K562 (cell line): ENCODE data around the gene B3GALT4. TPM values are rescaled to one million over a fixed set of nuclear protein-coding genes. Genes with fewer than 3 reads are reported as not detected.
A peak's percentile ranks its signal among the peaks of the same experiment; 100 is the strongest.

Experiments used
- CHD2 ChIP-seq: IDR thresholded peaks from 2 replicates; pipeline ENCODE4 v1.6.1; 2011; ENCODE audit warnings: low read depth, low read length
- FOXK2 ChIP-seq, 2 experiments: fragments of 450-650 bp; IDR thresholded peaks in 1 of 2; conservative IDR thresholded peaks in 1 of 2; 2 replicates each; pipeline ENCODE4 v1.6.1; 2016; ENCODE audit warnings: low read depth in 2 of 2, mild to moderate bottlenecking in 1 of 2
- HDAC2 ChIP-seq: fragments of 450-650 bp; IDR thresholded peaks from 2 replicates; pipeline ENCODE4 v1.6.1; 2016; ENCODE audit warnings: mild to moderate bottlenecking
- HNRNPL ChIP-seq: fragments of 200-400 bp; formaldehyde crosslinking; IDR thresholded peaks from 2 replicates; pipeline ENCODE4 v1.6.1; 2017; ENCODE audit warnings: low read depth, mild to moderate bottlenecking, low read length
- HNRNPUL1 ChIP-seq: fragments of 200-400 bp; formaldehyde crosslinking; IDR thresholded peaks from 2 replicates; pipeline ENCODE4 v1.6.1; 2017; ENCODE audit warnings: low read length
- MAFF ChIP-seq: IDR thresholded peaks from 2 replicates; pipeline ENCODE4 v1.6.1; 2012; ENCODE audit warnings: low read length, improper control_type of control experiment
- MCM3 ChIP-seq: fragments of 450-650 bp; IDR thresholded peaks from 2 replicates; pipeline ENCODE4 v1.6.1; 2016
- MEIS2 ChIP-seq: fragments of 450-650 bp; IDR thresholded peaks from 2 replicates; pipeline ENCODE4 v1.6.1; 2014; ENCODE audit warnings: mild to moderate bottlenecking; ENCODE audit not compliant: partially characterized antibody
- MTA2 ChIP-seq: fragments of 450-650 bp; IDR thresholded peaks from 2 replicates; pipeline ENCODE4 v1.6.1; 2016; ENCODE audit warnings: low read depth
- NCOA2 ChIP-seq, 2 experiments: fragments of 450-650 bp; IDR thresholded peaks; 2 replicates each; pipeline ENCODE4 v1.6.1; 2018; ENCODE audit warnings: mild to moderate bottlenecking in 2 of 2, moderate library complexity in 1 of 2; ENCODE audit not compliant: partially characterized antibody in 2 of 2
- PML ChIP-seq: IDR thresholded peaks from 2 replicates; pipeline ENCODE4 v1.6.1; 2012; ENCODE audit warnings: low read length, inconsistent platforms
- SAFB2 ChIP-seq: fragments of 200-400 bp; formaldehyde crosslinking; IDR thresholded peaks from 2 replicates; pipeline ENCODE4 v1.6.1; 2018; ENCODE audit warnings: borderline replicate concordance, low read length, low read depth, moderate library complexity; ENCODE audit not compliant: severe bottlenecking
- SPI1 ChIP-seq: IDR thresholded peaks from 2 replicates; pipeline ENCODE4 v1.6.1; 2011; ENCODE audit warnings: low read depth, low read length, control low read depth, borderline replicate concordance
- SRSF3 ChIP-seq: fragments of 200-400 bp; formaldehyde crosslinking; IDR thresholded peaks from 2 replicates; pipeline ENCODE4 v1.6.1; 2016; ENCODE audit warnings: mild to moderate bottlenecking, low read length, moderate library complexity; ENCODE audit not compliant: insufficient read depth
- ZMIZ1 ChIP-seq, 2 experiments: fragments of 150-350 bp in 1 of 2; IDR thresholded peaks; 2 replicates each; pipeline ENCODE4 v1.6.1; 2012 to 2016; ENCODE audit warnings: low read depth in 2 of 2, low read length in 2 of 2, mild to moderate bottlenecking in 1 of 2, moderate library complexity in 1 of 2
- ZNF121 ChIP-seq: sonication (generic); formaldehyde crosslinking; conservative IDR thresholded peaks from 2 replicates; pipeline ENCODE4 v1.8.0; 2022; ENCODE audit warnings: missing genetic modification reagents
- ZNF165 ChIP-seq: fragments of 250-450 bp; sonication (Bioruptor Pico); IDR thresholded peaks from 2 replicates; pipeline ENCODE4 v1.4.0; 2020; ENCODE audit warnings: borderline replicate concordance
- ZNF280B ChIP-seq: fragments of 250-450 bp; sonication (Bioruptor Pico); IDR thresholded peaks from 2 replicates; pipeline ENCODE4 v1.5.1; 2021; ENCODE audit warnings: mild to moderate bottlenecking
- ZNF3 ChIP-seq: fragments of 250-450 bp; sonication (Bioruptor Pico); IDR thresholded peaks from 2 replicates; pipeline ENCODE4 v1.5.0; 2021; ENCODE audit warnings: mild to moderate bottlenecking, moderate library complexity
- ZNF551 ChIP-seq: fragments of 250-450 bp; sonication (Bioruptor Pico); IDR thresholded peaks from 2 replicates; pipeline ENCODE4 v1.5.0; 2021; ENCODE audit warnings: mild to moderate bottlenecking, moderate library complexity
- ZNF668 ChIP-seq: fragments of 250-450 bp; sonication (Bioruptor Pico); IDR thresholded peaks from 2 replicates; pipeline ENCODE4 v1.8.0; 2022; ENCODE audit warnings: mild to moderate bottlenecking, inconsistent platforms
- polyA plus RNA-seq, 8 experiments: library from polyadenylated mRNA; depleted of rRNA in 4 of 8; stranded (reverse) in 5 of 8; unstranded in 3 of 8; fragments of >200 nt; fragmentation: Nextera tagmentation in 2 of 8; fragmentation: Illumina TruSeq in 1 of 8; extraction: Ambion mirVana in 2 of 8; extraction: Trizol in 1 of 8; gene quantifications; 2 replicates each; pipeline versions ENCODE4 v1.2.1 to v1.2.3, GENCODE V29; 2011 to 2014; ENCODE audit warnings: inconsistent platforms in 1 of 8, missing spikeins in 1 of 8
- total RNA-seq, 7 experiments: library from RNA; depleted of rRNA in 6 of 7; stranded (reverse); fragments of >200 nt in 6 of 7; fragmentation: Illumina TruSeq in 2 of 7; extraction: Trizol in 2 of 7; gene quantifications; 2 replicates each; pipeline versions ENCODE4 v1.2.1 to v1.2.3, GENCODE V29; 2011 to 2021; ENCODE audit warnings: low replicate concordance in 1 of 7
- TF ChIP-seq, protein P1 (sequence below): fragments of 250-450 bp; sonication (Bioruptor Pico); IDR thresholded peaks from 2 replicates; pipeline ENCODE4 v1.9.0; 2021; ENCODE audit warnings: mild to moderate bottlenecking, inconsistent platforms

B3GALT4 gene
- total and polyA plus RNA-seq, 9 of the 15 experiments (the other 6 are each of a cell fraction or from before 2014, with no cell fraction given): 0.11 to 1.3 (median 0.53) TPM; not detected in 1

DNA sequence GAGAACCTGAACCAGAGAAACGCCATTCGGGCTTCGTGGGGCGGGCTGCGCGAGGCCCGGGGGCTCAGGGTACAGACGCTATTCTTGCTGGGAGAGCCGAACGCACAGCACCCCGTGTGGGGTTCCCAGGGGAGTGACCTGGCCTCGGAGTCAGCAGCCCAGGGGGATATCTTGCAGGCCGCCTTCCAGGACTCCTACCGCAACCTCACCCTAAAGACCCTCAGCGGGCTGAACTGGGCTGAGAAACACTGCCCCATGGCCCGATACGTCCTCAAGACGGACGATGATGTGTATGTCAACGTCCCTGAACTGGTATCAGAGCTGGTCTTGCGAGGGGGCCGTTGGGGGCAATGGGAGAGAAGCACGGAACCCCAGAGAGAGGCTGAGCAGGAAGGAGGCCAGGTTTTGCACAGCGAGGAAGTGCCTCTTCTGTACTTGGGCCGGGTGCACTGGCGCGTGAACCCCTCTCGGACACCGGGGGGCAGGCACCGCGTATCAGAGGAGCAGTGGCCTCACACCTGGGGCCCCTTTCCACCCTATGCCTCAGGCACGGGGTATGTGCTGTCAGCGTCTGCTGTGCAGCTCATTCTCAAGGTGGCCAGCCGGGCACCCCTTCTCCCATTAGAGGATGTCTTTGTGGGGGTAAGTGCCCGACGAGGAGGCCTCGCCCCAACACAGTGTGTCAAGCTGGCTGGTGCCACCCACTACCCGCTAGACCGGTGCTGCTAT, 904 bp downstream of the B3GALT4 start (continued):
- no peak for TF ChIP-seq ZNF280B
- no peak for TF ChIP-seq MAFF
- TF ChIP-seq, protein P1, sequence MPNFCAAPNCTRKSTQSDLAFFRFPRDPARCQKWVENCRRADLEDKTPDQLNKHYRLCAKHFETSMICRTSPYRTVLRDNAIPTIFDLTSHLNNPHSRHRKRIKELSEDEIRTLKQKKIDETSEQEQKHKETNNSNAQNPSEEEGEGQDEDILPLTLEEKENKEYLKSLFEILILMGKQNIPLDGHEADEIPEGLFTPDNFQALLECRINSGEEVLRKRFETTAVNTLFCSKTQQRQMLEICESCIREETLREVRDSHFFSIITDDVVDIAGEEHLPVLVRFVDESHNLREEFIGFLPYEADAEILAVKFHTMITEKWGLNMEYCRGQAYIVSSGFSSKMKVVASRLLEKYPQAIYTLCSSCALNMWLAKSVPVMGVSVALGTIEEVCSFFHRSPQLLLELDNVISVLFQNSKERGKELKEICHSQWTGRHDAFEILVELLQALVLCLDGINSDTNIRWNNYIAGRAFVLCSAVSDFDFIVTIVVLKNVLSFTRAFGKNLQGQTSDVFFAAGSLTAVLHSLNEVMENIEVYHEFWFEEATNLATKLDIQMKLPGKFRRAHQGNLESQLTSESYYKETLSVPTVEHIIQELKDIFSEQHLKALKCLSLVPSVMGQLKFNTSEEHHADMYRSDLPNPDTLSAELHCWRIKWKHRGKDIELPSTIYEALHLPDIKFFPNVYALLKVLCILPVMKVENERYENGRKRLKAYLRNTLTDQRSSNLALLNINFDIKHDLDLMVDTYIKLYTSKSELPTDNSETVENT (CRISPR knock-in tag): no peak
- no peak for TF ChIP-seq SAFB2
- no peak for TF ChIP-seq HDAC2
- TF ChIP-seq ZNF551 (CRISPR knock-in tag): no peak
- no peak for TF ChIP-seq MCM3
- TF ChIP-seq CHD2: no peak
- TF ChIP-seq MEIS2: no peak
- no peak for TF ChIP-seq ZMIZ1 (IDR thresholded peaks at IDR 0.05; ENCODE audit: low read depth in 2 of 2, low read length in 2 of 2)
- TF ChIP-seq HNRNPUL1: 0 out of 2 replicates have a peak, but pooled peaks have one; percentile 25
- TF ChIP-seq PML: no peak
- no peak for TF ChIP-seq ZNF165 (CRISPR knock-in tag)
- no peak for TF ChIP-seq FOXK2 (conservative IDR thresholded peaks at IDR 0.05 in 1 of 2, IDR thresholded peaks at IDR 0.05 in 1 of 2; ENCODE audit: low read depth in 2 of 2)
- TF ChIP-seq ZNF3: no peak
- no peak for TF ChIP-seq ZNF121
- TF ChIP-seq NCOA2 (IDR thresholded peaks at IDR 0.05; ENCODE audit: partially characterized antibody in 2 of 2): no peak
- TF ChIP-seq SPI1: peak; percentile 60
- no peak for TF ChIP-seq ZNF668 (CRISPR knock-in tag)
- TF ChIP-seq HNRNPL: no peak
- TF ChIP-seq SRSF3: no peak
- TF ChIP-seq MTA2: no peak
